HG02840 (cell line): ENCODE results near the gene GALNT8.

Experiments used
- ATAC-seq: cut with Tn5 transposase; IDR thresholded peaks from one replicate; pipeline ENCODE4 v1.9.1; 2021; ENCODE audit warnings: mild to moderate bottlenecking, moderate library complexity, moderate number of reproducible peaks; ENCODE audit not compliant: unreplicated experiment, low FRiP score

Gene GALNT8

GRCh38 chr12:4796216-4796615, 76.0 kb downstream of the GALNT8 start:
- no peak for ATAC-seq

DNA sequence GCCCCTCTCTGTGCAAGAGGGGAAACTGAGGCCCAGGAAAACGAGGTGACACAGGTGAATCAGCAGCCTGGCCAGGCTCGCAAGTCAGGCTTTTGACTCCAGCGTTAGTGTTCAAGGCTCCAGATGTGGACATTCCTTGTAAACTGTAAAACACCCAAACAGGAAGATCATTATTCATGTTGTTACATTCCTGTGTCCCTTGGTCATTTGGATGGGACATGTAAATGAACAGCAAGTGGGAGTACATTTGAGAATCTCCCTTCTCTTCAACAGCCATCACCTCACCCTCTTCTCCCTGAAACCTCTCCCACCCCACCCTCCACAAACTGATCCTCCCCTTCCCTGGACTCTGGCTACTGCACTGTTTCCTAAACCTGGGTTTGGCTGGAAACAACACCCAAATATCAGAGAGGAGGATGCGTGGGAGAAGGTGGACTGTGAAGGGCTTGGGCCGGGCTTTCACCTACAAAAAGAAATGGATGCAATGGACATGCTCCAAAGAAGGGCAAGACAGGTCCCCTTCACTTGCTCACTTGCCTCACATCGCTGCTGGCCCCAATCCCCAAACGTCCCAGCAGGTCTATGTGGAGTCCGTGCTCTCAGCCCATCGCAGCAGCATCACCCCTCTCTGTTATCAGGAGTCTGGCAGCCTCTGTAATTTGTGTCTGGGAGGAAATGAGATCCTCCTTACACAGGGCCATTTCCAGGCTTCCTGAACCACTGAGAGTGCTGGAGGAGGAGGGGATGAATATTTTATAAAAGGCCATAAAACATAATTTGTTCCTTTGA, 76.7 kb downstream of the GALNT8 start:
- ATAC-seq: no peak

DNA sequence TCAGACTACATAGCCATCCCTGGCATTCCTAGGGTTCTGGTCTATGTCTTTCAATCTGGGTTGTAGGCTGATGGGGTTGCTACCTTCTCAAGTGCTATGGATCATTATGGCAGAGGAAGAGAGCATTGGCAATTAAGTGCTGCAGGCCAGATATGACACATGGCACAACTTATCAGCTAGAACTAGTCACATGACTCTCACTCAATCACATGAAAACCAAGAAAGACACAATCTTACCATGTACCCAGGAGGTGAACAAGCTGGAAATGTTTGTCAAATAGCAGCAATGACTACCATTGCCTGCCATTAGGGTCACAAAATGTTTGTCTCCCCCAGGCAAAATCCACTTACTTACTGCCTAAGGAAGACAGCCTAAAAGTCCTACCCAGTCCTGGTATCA, 80.4 kb downstream of the GALNT8 start:
- no peak for ATAC-seq

DNA sequence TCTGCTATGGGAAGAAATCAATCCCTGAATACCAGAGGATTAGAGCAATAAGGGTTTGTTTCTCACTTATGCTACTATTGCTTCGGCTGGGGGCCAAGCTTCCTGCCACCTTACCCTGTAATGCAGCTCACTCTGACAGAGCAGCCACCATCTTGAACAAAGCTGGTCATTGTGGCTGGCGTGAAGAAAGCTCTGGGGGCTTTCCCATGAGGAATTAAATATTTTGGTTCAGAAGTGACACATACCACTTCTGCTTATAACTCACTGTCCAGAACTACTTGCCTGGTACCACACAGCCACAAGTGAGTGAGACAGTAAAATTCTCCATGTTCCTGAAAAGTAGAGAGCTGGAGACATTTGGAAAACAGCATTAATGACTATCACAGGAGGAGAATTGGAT, 82.6 kb downstream of the GALNT8 start:
- no peak for ATAC-seq

DNA sequence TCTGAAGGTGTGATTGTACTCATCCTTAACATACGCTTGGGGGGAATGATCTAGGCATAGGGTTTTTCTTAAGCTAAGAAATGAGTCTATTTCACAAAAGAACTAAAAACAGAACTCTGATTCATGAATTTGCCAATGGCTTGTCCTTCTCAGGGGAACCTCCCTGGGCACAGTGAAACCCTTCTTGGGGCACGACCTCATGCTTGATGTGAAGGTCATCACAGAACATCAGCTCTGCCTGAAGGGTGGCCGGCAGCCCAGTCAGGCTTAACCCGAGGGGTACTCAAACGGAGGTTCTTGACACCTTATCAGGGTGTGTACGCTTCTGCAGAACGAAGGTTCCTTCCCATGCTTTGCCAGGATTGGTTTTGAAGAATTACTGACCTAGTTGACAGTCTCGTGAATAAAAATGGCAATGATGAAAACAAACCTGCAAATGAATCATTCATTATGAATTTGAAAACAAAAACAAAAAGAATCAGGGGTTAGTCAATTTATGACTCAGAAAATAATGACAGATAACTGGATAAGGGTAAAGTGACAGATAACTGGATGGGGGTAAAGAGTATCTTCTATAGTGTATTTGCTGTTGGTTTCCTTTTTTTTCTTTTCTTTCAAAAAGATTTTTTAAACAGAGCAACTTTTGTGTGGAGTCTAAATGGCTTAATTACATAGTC, 86.4 kb downstream of the GALNT8 start:
- ATAC-seq: no peak

DNA sequence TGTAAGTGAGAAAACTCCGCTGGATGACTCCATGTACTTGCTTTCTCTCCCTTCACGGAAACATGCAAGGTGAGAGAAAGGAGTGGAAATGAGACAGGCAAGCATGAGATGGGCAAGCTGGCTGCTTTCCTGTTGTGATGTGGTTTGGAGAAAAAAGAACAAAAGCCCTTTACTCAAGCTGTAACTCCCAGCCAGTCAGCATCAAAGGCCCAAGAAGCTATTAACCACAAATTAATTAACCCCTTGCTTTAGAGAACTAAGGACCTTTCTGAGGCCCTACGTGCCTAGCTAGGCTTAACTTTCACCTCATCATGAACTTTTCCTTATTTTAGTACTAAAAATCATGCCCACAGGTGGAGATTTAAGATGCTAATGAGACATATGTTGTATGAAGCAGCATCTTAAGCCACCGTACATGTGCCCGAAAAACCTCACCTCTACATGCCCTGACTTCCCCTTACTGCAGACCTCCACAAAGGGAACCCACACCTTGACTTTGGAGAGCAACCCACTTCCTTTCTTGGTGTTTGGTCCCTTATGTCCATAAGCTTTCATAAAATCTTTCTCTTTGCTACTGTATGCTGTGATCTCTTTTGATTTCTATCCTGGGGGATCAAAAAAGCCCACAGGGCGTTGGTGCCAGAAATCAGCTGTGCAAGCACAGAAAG, 87.0 kb downstream of the GALNT8 start:
- no peak for ATAC-seq

DNA sequence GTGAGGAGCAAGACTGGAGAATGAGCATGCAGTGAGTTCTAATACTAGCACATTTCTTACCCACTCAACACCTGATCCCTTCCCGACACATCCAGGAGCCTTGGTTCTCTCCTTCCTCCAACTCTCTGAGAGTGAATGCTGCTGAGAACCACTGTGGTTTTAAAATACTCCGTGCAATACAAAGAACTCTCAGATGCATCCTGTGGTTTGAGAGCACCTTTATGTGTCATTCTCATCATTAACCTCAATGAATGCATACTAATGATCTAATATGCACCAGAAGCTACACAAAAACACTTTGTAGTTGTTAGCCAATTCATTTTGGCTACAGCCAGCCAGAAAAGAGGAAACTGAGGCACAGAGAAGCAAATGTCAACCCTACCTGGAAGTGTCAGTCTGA, 87.6 kb downstream of the GALNT8 start:
- ATAC-seq: no peak

DNA sequence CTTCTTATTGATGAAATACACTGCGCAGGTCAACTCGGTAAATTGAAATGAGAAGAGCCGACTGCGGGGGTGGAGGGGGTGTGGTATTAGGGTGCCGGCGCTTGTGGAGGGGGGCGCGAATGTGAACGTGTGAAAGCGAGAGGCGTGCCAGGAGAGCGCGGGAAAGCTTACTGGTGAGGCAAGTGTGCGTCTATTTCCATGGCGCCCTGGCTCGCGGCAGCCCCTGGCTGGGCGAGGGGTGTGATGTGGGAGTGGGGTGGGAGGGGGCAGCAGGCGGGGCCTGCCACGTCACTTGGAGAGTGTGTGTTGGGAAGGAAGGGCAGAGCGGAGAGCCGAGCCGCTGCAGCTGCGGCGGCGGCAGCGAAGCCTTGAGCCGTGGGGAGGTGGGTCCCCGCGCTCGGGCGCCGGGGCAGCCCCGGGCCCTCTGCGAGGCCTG, 88.8 kb downstream of the GALNT8 start:
- no peak for ATAC-seq

- ATAC-seq: no peak
Observed at GRCh38 chr12:4809449-4810218, 89.4 kb downstream of the GALNT8 start.

- no peak for ATAC-seq
Observed at GRCh38 chr12:4810219-4810671, 90.0 kb downstream of the GALNT8 start.

- no peak for ATAC-seq
Observed at GRCh38 chr12:4812624-4813327, 92.6 kb downstream of the GALNT8 start.

DNA sequence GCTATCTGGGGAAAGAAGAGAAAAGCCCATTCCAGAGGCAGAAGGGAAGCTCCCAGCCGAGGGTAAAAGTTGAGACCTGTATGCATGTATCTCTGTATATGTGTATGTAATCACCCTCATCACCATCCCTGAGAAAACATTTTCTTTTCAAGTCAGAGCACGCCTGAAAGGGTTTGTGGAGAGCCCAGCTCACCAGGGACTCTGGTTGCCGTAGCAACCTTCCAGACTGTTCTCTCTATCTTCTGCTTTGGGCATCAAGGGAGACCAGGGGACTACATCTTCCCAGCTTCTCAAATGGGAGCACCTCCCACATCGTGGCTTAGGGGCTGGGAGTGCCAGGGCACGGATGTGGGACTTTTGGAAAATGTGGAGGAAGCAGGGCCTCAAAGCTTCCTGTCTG, 93.5 kb downstream of the GALNT8 start:
- no peak for ATAC-seq

DNA sequence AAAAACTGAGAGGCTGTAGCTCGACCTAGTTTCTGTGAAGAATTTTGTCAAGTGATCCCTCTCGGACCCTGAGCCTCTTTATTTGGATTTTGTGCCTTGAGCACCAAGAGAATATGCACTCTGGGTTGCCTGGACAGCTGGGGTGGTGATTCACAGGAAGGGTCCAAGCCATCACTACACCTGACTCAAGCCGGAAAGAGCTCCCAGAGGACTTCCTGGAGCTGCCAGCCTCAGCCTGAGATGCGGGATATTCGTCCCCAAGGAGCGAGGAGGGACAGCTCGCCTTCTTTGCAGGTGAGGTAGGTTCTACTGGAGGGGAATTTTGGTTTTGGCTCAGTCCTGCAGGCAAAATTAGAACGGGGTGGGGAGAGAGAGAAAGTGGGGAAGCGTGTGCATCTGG, 94.3 kb downstream of the GALNT8 start:
- no peak for ATAC-seq

DNA sequence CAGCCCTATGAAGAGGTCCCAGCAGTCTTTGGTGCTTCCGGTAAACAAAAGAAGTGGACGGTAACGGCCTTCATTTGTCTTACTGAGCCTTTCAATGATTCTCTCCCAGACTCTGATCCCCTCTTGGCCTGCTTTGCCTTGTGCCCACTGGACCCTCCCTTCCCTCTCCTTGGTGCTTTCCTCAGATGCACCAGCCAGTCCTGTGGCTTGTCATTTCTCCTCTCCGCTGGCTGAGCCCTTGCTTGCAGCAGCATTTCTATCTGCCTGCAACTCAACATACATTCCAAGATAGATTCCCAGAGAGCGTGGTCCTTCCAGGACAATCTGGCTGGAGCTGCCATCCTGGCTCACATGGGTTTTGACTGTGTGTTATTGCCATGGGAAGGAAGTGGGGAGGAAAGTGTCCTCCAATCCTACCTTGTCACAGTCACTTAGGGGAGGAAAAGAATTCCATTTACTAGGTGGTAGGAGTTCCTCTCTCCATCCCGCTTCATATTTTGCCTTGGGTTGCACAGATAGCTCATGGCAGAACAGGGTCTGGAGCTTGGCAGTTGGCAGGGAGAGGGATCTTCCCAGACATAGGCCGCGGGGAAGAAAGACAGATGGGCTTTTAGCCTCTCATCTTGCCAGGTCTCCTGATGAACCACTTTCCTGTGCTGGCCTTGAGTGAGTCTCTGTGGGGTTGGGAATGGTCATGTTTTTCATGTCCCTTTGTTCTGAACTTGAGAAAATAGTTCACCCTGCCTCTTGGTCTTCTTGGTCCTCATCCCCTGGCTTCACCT, 96.7 kb downstream of the GALNT8 start:
- ATAC-seq: no peak

DNA sequence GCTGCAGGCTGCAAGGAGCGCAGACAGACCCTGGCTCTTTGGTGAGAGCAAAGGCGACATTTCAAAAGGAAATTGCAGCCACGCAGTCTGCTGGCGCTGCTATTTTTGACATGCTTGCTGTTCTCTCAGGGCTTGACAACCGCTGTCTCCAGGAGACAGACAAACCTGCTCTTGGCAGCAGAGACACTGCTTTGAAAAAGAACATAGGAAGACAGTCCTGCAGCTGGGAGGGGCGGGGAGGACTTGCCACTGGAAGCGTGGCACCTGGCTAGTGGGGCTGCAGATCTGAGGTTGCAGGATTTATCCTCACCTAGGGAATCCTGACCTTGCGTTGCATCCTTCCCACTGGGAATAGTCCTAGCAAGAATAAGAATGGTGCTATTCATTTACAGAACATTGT, 97.7 kb downstream of the GALNT8 start:
- ATAC-seq: no peak

GRCh38 chr12:4819654-4820053, 99.5 kb downstream of the GALNT8 start:
- no peak for ATAC-seq

- ATAC-seq: no peak
Observed at GRCh38 chr12:4820971-4821370, 100.8 kb downstream of the GALNT8 start.
